Frontal cortex (tissue), 4 donors: Measurements from ENCODE around the gene PDCD1LG2. TPM values are rescaled to one million over a fixed set of nuclear protein-coding genes. Genes with fewer than 3 reads are reported as not detected.
"Not testable (repeated sequence)": the region's sequence is repeated elsewhere in the genome, so short reads cannot be mapped to it uniquely, and the experiment has no call there.

ENCODE experiments used
- DNase-seq, 2 donors: peaks; one replicate each; pipeline ENCODE4 v3.0.0; 2012; ENCODE audit warnings: low spot score in 2 of 2
- FAIRE-seq: peaks from 2 replicates; lab custom pipeline; 2012; peaks lifted over from hg19 to GRCh38; lab: Jason Lieb, UNC
- total RNA-seq: library from RNA; depleted of rRNA; stranded (reverse); fragments of >200 nt; gene quantifications from one replicate; pipeline ENCODE4 v1.2.3, GENCODE V29; 2014
- donor health status: control.
- donor health status: control.
- donor health status: control.

The PDCD1LG2 gene
- total RNA-seq: 0.41 TPM

GRCh38 chr9:5510360-5510931 is at the start of gene PDCD1LG2:
Gene PDCD1LG2 (plus strand): TSS chr9:5510531. CDS start chr9:5522547, 12,016 bp downstream.
- DNase-seq (no peak), FAIRE-seq (no peak)

GRCh38 chr9:5464831-5465330 is 45.5 kb upstream of the PDCD1LG2 start:
- not testable (repeated sequence) for DNase-seq, FAIRE-seq

GRCh38 chr9:5466005-5466404 is 44.3 kb upstream of the PDCD1LG2 start:
- DNase-seq: no peak
- FAIRE-seq: no peak

- FAIRE-seq: no peak
- no peak for DNase-seq
These were observed 43.6 kb upstream of the PDCD1LG2 start for GRCh38 chr9:5466766-5467165.

GRCh38 chr9:5468850-5469249 is 41.5 kb upstream of the PDCD1LG2 start:
- FAIRE-seq (no peak), DNase-seq (no peak)

- FAIRE-seq (no peak), DNase-seq (no peak)
These were observed 40.2 kb upstream of the PDCD1LG2 start for GRCh38 chr9:5470122-5470521.

- FAIRE-seq: no peak
These were observed 39.5 kb upstream of the PDCD1LG2 start for GRCh38 chr9:5470816-5471215.

GRCh38 chr9:5475611-5476010 is 34.7 kb upstream of the PDCD1LG2 start:
- not testable (repeated sequence) for DNase-seq, FAIRE-seq

More at GRCh38 chr9:5470816-5471215, 39.5 kb upstream of the PDCD1LG2 start:
- DNase-seq: no peak

- DNase-seq (no peak), FAIRE-seq (no peak)
These were observed 32.1 kb upstream of the PDCD1LG2 start for GRCh38 chr9:5478206-5478605.

GRCh38 chr9:5479994-5480694 is 30.2 kb upstream of the PDCD1LG2 start:
- FAIRE-seq: no peak
- DNase-seq: no peak

- FAIRE-seq: no peak
- no peak for DNase-seq
These were observed 29.4 kb upstream of the PDCD1LG2 start for GRCh38 chr9:5480919-5481318.

GRCh38 chr9:5481322-5482040 is 28.9 kb upstream of the PDCD1LG2 start:
- DNase-seq: no peak
- no peak for FAIRE-seq

GRCh38 chr9:5482194-5482593 is 28.1 kb upstream of the PDCD1LG2 start:
- DNase-seq: no peak
- FAIRE-seq: no peak

GRCh38 chr9:5483306-5483705 is 27.0 kb upstream of the PDCD1LG2 start:
- DNase-seq (no peak), FAIRE-seq (no peak)

GRCh38 chr9:5485378-5486085 is 24.8 kb upstream of the PDCD1LG2 start:
- no peak for FAIRE-seq
- no peak for DNase-seq

- FAIRE-seq (no peak), DNase-seq (no peak)
These were observed 23.3 kb upstream of the PDCD1LG2 start for GRCh38 chr9:5486988-5487387.

GRCh38 chr9:5488221-5489008 is 21.9 kb upstream of the PDCD1LG2 start:
- FAIRE-seq: no peak
- DNase-seq: no peak

GRCh38 chr9:5489630-5490490 is 20.5 kb upstream of the PDCD1LG2 start:
- DNase-seq (no peak), FAIRE-seq (no peak)
